OCI-LY7 (cell line): ENCODE results near the gene ANKS1A.

Experiments used
- EZH2phosphoT487 ChIP-seq: fragments of 200-600 bp; sonication (generic); IDR thresholded peaks from 2 replicates; pipeline ENCODE4 v1.6.1; 2018; ENCODE audit warnings: low read depth, borderline replicate concordance, mild to moderate bottlenecking, mixed run types, antibody characterized with exemption, low read length, moderate library complexity, mixed read lengths
- TF ChIP-seq, protein P1 (sequence below): fragments of 200-600 bp; sonication (generic); conservative IDR thresholded peaks from 2 replicates; pipeline ENCODE4 v1.5.1; 2014; ENCODE audit warnings: mild to moderate bottlenecking, antibody characterized with exemption, low read length, moderate library complexity, mixed read lengths

DNA sequence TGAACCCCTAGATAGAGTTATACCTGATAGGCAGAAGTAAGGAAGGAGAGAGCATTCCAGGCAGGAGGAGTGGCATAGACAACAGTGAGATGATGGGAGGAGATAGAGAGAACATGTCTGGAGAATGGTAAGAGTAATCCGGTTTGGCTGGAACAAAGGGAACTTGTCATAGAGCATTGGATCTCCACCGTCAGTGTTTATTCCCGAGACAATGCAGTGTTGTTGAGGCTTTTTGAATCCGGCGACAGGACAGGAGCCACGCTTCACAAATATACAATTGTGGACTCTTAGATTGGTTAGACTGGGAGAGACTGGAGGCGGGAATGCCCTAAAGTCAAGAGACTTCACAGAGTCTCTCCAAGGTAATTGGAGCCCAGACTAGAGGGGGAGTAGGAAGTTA lies 119.8 kb downstream of the ANKS1A start:
- TF ChIP-seq, protein P1, sequence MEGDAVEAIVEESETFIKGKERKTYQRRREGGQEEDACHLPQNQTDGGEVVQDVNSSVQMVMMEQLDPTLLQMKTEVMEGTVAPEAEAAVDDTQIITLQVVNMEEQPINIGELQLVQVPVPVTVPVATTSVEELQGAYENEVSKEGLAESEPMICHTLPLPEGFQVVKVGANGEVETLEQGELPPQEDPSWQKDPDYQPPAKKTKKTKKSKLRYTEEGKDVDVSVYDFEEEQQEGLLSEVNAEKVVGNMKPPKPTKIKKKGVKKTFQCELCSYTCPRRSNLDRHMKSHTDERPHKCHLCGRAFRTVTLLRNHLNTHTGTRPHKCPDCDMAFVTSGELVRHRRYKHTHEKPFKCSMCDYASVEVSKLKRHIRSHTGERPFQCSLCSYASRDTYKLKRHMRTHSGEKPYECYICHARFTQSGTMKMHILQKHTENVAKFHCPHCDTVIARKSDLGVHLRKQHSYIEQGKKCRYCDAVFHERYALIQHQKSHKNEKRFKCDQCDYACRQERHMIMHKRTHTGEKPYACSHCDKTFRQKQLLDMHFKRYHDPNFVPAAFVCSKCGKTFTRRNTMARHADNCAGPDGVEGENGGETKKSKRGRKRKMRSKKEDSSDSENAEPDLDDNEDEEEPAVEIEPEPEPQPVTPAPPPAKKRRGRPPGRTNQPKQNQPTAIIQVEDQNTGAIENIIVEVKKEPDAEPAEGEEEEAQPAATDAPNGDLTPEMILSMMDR, result no peak
- TF ChIP-seq EZH2phosphoT487, result no peak
